ENCODE data around the gene MASP2.

DNA sequence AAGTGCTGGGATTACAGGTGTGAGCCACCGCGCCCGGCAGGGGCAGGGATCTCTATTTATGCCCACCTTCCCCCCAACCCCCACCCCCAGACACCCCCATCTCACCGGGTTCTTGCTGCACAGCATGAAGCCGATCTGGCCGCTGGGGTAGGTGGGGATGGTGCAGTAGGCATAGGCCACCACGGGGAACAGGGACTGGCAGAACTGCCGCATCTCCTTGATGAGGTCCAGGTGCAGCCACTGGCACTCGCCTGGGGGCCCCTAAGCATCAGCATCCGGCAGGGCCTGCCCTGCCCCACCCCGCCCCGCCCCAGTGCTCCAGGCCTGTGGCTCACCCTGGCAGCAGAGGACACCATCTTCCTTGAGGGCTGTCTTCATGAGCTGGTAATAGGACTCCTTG lies 8.6 kb upstream of the MASP2 start:
- no peak for TF ChIP-seq POLR2A (IDR thresholded peaks at IDR 0.05; ENCODE audit: low read depth, low read length)
- no peak for TF ChIP-seq POLR2AphosphoS5 (IDR thresholded peaks at IDR 0.05; ENCODE audit: low read depth, low read length)
- no peak for TF ChIP-seq TAF1 (IDR thresholded peaks at IDR 0.05; ENCODE audit: low read depth, low read length)
- TF ChIP-seq SPI1 (IDR thresholded peaks at IDR 0.05; ENCODE audit: low read depth, low read length): no peak
- no peak for TF ChIP-seq POU2F2 (IDR thresholded peaks at IDR 0.05; ENCODE audit: low read depth, low read length)
- TF ChIP-seq PAX5 (IDR thresholded peaks at IDR 0.05; ENCODE audit: insufficient read depth, low read length, severe bottlenecking): no peak

All from GM12891 (cell line).